ENCODE measurements around the gene C11orf98. TPM values are rescaled to one million over a fixed set of nuclear protein-coding genes. Genes with fewer than 3 reads are reported as not detected.

The C11orf98 gene
- total and polyA plus RNA-seq, 2 of the 13 experiments (the other 11 are each of a cell fraction or from before 2014, with no cell fraction given) = 30.4 to 91.8 TPM

DNA sequence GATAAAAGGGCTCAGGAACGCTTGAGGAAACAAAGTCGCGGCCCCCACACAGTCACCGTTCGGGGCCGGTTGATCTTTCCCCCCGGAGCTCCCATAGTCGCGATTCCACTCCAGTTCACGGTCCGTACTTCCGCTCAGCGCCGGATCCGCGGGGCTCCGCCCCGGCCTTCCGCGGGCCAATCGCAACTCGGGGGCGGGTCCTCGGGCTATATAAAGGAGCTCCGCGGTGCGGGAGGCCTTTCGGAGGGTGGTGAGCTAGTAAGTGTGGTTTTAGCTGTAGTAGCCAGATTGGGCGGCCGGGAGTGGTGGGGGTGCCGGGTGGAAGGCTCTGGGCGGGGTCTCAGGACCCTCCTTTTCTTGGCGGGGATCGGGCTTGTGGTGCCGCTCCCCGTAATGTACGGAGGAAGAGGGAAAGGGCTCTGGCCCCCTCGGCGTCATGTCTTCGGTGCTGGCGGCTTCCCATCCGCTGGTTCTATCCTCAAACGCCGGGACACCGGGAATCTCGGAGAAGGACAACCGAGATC is at the start of gene C11orf98, which contains the start of gene CSKMT (continued):
- TF ChIP-seq ZNF609 (CRISPR knock-in tag; IDR thresholded peaks at IDR 0.05; ENCODE audit: borderline replicate concordance) (no peak; the same call in 1 of the 2 replicates), ZXDC (CRISPR knock-in tag; IDR thresholded peaks at IDR 0.05) (no peak; the same call in 1 of the 2 replicates), FLYWCH1 (CRISPR knock-in tag; IDR thresholded peaks at IDR 0.05) (no peak), NR2C2 (CRISPR knock-in tag; IDR thresholded peaks at IDR 0.05; ENCODE audit: borderline replicate concordance) (peak; percentile 22; the same call in 1 of the 2 replicates), ZNF564 (CRISPR knock-in tag; IDR thresholded peaks at IDR 0.05) (no peak), ATRX (CRISPR knock-in tag; IDR thresholded peaks at IDR 0.05; ENCODE audit: borderline replicate concordance) (no peak), TOPORS (CRISPR knock-in tag; IDR thresholded peaks at IDR 0.05) (peak; percentile 74; the same call in 1 of the 2 replicates), SOX5 (CRISPR knock-in tag; IDR thresholded peaks at IDR 0.05; ENCODE audit: borderline replicate concordance) (no peak), ZNF639 (CRISPR knock-in tag; conservative IDR thresholded peaks at IDR 0.05) (peak; percentile 81), ZNF121 (CRISPR knock-in tag; IDR thresholded peaks at IDR 0.05) (0 out of 2 replicates have a peak, but pooled peaks have one; percentile 7), ZMYM3 (CRISPR knock-in tag; IDR thresholded peaks at IDR 0.05) (no peak), ZNF460 (CRISPR knock-in tag; IDR thresholded peaks at IDR 0.05; ENCODE audit: borderline replicate concordance) (no peak; the same call in 1 of the 2 replicates), SOX13 (IDR thresholded peaks at IDR 0.05) (0 out of 2 replicates have a peak, but pooled peaks have one; percentile 46), SOX13 (CRISPR knock-in tag; conservative IDR thresholded peaks at IDR 0.05 in 1 of 2, IDR thresholded peaks at IDR 0.05 in 1 of 2) (peak in 1 of 2 experiments; percentile 40; a peak in 3 of 4 replicates), TARDBP (CRISPR knock-in tag; IDR thresholded peaks at IDR 0.05) (no peak), SRSF9 (IDR thresholded peaks at IDR 0.05; ENCODE audit: borderline replicate concordance, insufficient read depth, low read depth, low read length, poor library complexity, severe bottlenecking) (no peak)
- TF ChIP-seq, protein P1, sequence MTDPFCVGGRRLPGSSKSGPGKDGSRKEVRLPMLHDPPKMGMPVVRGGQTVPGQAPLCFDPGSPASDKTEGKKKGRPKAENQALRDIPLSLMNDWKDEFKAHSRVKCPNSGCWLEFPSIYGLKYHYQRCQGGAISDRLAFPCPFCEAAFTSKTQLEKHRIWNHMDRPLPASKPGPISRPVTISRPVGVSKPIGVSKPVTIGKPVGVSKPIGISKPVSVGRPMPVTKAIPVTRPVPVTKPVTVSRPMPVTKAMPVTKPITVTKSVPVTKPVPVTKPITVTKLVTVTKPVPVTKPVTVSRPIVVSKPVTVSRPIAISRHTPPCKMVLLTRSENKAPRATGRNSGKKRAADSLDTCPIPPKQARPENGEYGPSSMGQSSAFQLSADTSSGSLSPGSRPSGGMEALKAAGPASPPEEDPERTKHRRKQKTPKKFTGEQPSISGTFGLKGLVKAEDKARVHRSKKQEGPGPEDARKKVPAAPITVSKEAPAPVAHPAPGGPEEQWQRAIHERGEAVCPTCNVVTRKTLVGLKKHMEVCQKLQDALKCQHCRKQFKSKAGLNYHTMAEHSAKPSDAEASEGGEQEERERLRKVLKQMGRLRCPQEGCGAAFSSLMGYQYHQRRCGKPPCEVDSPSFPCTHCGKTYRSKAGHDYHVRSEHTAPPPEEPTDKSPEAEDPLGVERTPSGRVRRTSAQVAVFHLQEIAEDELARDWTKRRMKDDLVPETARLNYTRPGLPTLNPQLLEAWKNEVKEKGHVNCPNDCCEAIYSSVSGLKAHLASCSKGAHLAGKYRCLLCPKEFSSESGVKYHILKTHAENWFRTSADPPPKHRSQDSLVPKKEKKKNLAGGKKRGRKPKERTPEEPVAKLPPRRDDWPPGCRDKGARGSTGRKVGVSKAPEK (CRISPR knock-in tag; IDR thresholded peaks at IDR 0.05; ENCODE audit: borderline replicate concordance) = no peak

All from HepG2 (cell line).